SKM-1 (cell line): Measurements from ENCODE around the gene RTL9.
"Not testable (repeated sequence)": the region's sequence is repeated elsewhere in the genome, so short reads cannot be mapped to it uniquely, and the experiment has no call there.

Experiments used
- DNase-seq: peaks from one replicate; lab custom pipeline; 2025; ENCODE audit not compliant: unreplicated experiment; lab: John Stamatoyannopoulos, UW

RTL9 gene

DNA sequence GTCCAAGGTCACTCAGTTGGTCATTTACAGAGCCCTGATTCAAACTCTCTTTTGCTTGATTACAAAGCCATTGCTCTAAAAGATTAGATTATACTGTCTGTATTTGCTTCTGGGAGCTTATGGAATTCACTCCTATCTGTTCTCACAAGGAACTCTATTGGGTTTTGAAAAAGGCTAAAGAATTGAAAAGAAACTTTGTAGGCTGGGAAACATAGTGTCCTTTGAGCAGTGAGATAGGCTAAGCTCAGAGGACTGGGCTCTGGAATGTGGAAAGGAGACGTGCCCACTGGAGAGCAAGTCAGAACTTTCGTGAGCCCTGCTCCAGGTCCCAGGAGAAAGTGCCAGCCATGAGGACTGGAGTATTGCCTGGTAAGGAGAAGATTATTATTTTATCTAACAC is at the start of gene RTL9:
Gene RTL9, plus strand, starts transcription at position 301 of the 400 bp plus-strand sequence. CDS start 91,770 bp downstream, outside the sequence.
- DNase-seq, result no peak

DNA sequence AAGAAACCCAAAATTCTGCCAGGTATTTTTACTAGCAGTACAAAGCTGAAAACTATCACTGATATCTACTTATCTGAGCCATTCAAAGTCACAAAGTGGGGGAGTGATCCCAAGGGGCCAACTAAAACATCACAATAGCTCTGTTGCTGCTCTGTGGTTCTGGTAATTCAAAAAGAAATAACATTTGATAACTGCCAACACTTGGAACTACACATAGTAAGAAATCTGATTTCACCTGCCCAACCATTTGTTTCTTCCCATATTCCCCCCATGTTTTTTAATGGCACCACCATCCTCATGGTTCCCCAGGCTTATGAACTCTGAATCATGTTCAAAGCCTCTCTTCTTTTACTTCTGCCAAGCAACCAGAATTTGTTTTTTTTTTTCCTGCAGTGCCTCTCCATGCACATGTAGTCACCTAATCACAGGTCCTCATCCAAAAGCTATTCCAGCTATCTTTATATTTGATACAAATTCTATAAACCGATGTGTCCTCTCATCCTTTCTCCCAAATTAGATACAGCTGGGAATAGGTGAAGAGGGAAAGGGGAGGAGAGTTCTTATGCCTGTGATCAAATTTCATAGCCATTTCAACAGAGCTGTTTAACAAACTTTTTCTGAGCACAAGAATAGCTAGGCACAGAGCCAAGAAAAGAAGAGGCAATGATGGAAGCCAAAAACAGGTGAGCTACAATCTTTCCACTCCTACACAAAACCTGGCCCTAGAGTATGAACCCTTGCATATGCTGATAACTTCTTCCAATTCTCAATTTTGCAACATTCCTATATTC is 48.5 kb upstream of the RTL9 start:
- DNase-seq, result no peak

DNA sequence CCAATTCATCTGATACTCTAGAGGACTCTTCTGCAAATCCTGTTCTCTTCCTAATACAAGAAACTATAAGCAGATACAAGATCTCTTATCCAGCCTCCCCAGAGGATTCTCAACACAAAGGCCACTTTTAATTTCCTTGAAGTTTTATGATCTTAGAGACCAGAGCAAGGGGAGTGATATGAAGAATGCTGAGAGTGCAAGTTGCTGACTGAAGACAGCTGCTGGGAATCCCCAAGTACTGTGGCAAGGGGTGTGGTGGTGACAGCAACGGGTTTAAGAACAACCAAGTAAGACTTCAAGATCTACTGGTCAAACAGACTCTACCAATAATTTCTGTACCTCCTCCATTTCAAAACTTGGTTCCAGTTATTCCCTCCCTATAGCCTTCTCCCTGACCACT is 47.8 kb upstream of the RTL9 start:
- no peak for DNase-seq

DNA sequence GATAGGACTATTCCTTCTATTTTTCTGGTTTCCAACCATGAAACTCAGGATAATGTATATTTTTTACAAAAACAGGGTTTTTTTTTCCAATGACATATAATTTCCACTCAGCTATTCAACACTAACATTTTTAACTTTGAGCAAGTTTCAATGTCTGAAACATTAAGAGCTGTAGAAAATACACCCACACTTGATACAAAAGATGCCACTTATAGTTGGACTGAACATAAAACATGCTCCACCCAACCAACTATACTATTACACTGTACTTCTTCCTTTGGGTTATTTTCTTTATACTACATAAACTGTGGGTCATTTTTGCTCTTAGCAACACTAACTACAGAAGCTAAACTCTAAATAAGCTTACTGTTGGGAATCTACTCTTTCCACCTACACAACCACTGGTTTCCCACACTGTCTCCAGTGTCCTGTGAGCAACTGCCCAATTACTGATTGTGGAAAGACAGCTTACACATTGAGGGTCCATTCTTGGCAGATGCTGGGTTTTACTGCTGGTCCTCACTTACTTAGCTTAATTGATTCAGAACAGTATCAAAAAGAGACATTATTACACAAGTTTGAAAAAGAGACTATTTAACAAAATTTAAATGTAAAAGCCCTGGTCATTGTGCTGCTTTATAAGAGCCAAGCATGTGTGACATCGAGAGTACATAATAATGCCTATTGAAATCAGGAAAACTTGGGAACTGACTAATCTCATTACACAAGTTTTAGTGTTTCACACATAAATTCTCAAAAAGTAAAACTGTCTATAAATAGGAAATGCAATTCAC is 47.0 kb upstream of the RTL9 start:
- no peak for DNase-seq

DNA sequence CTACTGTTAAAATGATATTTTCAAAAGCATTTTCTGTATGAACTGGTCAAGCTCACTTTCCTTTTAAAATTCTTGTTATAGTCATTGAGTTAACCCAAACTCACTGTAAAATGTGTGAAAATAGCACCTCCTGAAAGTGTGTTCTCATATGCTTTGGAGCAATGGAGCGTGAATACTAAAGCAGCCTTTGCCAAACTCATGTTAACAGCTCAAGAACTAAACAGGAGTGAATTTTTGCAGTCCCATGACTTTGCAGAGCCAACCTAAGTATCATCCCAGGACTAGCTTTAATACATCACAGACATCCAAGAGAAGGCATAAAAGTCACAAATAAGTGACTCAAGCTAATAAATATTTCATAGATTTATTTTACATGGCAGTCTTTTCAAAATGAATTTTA is 43.1 kb upstream of the RTL9 start:
- no peak for DNase-seq

DNA sequence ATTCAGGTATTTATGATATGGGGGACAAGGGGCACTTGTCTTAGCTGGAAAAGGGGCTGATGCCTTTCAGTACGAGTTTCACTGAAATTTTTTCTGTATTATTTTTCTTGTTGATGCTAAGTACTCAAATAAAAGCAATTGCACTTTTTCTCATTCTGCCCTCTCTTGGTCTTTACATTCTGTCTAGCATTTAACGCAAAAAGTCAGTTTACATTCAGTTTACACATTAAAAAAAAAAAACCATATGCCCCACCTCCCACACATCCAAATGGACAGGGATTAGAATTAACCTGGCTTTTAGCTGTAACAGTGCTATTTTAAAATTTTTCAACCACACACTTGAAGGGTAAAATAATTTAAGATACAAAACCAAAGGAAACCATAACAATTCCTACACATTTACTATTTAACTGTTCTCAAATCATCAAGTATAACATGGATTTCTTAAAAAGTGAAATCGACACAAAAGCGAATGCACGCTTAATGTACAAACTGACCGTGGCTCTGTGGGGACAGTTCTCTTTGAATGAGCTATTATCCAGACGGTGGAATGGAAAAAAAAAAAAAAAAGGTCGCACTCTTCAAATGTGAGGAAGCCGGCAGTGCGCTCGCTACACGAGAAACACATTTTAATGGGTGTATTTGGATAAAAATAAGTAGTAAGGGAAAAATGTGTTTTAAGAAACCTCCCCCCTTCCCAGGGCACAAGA is 42.1 kb upstream of the RTL9 start:
- DNase-seq, result no peak

DNA sequence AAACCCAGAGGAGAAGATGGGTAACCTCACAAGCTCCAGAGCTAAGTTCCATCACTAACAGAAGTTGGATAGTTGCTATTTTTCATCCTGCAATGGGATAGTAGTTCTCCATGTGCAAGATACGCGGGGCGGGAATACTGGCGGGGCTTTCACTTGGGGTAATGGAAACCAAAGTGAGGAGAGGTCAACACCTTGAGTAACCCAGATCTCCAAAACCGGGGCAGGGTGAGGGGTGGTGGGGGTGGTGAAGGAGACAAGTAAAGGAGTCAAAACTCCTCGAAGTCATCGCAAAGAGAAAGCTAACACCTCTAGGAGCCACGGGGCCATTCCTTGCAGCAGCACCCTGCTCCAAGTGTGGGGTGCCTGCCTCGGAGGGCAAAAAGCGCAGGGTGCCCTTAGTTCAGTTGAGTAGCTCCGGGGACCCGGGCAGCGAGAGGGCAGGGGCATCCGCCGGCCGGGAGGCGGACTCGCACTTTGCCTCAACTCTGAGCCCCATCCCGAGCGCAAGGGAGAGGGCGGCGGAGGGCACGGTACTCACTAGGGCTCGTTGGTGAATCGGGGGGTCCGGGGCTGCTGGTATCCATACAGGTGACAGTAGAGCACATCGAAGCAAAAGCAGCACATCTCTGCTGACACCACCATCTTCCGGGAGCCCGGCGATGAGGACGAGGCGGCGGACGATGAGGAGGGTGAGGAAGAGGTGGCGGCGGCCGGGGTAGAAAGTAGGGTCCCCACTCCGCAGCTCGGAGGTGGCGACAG is 41.4 kb upstream of the RTL9 start:
- no peak for DNase-seq

DNA sequence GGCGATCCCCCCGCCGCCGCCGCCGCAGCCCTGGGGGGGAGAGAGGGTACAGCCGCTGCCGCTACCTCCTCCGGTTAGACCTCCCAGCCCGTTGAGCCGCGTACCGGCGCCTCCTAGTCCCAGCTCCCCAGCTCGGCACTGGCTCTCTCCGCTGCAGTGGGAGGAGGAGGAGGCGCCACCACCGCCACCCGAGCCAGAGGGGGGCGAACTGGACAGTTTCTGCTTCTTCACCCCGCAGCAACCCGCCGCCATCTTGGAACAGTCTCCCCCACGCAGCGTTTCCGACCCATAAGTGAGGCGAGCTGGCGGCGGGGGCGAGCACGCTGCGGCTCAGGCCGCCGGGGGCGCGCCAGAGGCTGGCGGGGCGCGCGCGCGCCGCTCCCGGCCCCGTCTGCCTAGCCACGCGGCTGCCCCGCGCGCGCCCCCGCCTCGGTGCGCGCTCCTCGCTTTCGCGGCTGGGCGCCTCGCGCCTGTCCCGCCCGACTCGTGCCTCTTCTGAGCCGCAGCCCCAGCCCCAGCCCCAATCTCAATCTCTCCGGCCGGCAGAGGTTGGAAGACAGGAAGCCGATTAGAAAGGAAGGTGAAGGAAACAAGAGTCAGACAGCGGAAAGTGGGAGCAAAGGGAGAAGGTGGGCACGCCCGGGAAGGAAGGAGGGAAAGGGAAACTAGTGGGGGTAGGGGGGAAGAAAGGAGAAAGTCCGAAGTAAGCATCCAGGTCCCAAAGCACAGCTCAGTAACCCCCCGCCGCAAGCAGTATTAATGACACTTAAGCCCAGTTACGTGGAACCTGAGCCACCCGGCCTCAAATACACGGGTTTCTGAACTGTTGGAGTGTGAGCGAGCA is 40.6 kb upstream of the RTL9 start, which contains the start of gene AMMECR1:
Gene AMMECR1, minus strand, starts transcription at position 266 of the 844 bp plus-strand sequence. Its CDS starts 14 bp downstream, at position 252.
- DNase-seq, result peak; percentile 39

DNA sequence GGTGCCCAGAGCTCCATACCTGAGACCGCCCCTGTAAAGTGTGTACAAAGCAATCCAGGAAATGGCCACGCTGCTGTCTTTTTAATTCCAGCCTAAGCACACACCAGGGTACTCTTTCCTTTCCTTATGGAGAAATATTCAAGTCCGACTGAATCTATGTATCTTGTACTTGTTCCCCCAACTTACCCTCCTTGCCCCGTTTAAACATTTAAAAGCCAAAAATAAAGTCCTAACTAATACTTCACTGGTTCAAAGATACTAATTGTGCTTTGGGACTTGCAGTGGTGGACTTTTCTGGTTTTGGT is 40.0 kb upstream of the RTL9 start:
- no peak for DNase-seq

DNA sequence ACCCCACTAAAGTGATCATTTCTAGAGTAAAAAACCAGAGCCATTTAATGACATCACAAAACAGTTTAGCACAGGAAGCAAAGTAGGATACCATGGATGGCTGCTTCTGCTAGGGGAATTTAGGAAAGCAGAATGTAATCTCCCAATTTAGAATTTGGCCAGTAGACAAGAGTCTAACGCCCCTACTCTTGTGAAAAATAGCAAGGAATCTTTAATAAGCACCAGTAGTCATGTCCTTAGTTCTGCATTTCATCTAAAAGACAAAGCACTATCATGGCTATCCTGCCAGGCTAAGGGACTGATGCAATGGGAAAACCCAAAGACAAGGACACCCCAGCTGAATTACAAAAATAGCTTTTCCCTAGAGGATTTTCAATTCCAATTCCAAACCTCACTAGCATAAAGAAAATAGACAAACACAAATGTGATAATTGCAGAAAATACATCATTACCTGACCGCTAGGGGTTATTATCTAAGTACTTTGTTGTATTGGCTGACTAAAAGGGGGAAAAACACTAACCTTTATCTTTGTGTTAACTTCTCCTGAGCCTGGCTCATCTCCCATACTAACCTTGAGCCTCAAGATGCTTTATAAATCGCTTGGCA is 38.2 kb upstream of the RTL9 start:
- no peak for DNase-seq

DNA sequence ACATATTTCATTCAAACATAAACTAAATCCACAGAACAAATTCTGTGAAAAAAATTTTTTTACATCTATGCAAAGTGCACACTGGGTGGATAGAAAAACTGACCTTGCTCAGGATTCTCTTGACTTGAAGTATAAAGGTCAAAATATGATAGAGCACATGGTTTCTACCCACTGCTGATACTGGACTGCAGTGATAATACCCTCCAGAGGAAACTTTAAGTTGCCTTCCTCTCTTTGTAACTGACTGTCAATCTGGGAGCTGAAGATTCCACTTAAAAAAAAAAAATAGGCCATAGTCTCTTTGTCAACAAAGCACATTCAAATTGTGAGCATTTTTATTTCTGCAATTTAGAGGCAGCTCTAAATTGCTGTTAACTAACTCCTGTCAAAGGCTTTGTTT is 37.6 kb upstream of the RTL9 start:
- no peak for DNase-seq

DNA sequence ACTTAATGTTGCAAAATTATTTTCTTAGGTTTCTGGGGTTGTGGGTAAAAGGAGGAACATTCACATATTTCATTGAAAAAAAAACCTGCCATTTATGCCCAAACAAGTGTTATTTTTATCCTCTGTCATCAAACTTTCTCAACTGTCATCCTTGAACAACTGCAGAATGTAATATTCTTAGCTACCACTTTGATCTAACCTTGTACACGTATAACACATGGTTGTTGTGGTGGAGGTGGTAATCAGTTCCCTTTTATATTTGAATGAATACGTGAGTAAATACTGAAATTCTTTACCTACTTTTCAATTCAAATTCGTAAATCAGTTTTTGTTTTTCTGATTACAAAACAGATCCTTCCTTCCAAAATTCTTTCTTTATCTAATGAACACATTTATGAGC is 37.0 kb upstream of the RTL9 start:
- no peak for DNase-seq

DNA sequence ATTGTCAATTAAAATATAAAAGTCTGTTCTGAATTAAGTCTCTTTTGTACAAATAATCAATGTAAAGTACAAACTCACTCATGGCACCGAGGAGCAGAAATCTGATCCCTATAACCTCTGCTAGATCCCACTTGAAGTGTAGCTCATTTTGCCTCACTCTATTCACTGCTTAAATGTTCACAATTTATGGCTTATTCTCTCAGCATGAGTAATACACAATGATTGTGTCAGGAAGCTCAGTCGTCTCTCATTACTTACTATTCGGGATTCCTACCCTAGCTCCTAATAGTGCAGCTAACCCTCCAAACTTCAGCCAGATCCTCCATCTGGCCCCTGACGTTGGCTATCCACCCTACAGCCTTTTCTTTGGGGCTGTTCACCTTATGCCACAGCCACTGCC is 36.0 kb upstream of the RTL9 start:
- no peak for DNase-seq

DNA sequence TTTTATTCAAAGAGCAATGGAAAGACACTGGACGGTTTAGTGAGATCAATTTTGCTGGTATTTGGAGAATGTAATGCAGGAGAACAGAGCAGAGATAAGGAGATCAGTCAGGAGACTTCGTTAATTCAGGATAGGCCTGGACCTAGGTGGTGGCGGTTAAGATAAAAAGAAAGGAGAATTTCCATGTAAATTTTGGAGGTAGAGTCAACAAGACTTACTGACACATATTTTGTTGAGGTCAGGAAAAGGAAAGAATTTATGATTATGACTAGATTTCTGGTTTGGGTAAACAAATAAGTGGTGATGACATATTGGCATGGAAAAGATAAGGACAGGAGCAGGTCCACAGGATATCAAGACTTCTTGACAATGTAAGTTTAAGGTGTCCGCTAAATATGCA is 31.9 kb upstream of the RTL9 start:
- DNase-seq, result no peak

DNA sequence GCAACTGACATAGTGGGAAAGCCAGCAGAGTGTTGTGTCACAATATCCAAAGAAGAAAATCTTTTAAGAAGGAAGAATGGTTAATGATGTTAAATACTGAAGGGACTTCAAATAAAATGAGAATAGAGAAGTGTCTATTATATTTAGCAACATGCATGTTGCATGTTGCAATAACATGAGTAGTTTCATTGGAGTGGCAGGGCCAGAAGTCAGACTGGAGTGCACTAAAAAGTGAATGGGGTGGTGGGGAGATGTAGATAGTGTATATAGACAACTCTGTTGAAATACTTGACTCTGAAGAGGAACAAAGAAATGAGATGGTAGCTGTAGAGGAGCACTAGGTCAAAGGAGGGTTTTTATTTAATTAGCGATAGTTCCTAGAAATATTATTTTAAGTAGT is 31.3 kb upstream of the RTL9 start:
- peak; percentile 66 for DNase-seq

DNA sequence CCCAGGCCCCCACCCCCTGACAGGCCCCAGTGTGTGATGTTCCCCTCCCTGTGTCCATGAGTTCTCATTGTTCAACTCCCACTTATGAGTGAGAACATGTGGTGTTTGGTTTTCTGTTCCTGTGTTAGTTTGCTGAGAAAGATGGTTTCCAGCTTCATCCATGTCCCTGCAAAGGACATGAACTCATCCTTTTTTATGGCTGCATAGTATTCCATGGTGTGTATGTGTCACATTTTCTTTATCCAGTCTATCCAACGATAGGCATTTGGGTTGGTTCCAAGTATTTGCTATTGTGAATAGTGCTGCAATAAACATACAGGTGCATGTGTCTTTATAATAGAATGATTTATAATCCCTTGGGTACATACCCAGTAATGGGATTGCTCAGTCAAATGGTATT is 30.0 kb upstream of the RTL9 start:
- not testable (repeated sequence) for DNase-seq

DNA sequence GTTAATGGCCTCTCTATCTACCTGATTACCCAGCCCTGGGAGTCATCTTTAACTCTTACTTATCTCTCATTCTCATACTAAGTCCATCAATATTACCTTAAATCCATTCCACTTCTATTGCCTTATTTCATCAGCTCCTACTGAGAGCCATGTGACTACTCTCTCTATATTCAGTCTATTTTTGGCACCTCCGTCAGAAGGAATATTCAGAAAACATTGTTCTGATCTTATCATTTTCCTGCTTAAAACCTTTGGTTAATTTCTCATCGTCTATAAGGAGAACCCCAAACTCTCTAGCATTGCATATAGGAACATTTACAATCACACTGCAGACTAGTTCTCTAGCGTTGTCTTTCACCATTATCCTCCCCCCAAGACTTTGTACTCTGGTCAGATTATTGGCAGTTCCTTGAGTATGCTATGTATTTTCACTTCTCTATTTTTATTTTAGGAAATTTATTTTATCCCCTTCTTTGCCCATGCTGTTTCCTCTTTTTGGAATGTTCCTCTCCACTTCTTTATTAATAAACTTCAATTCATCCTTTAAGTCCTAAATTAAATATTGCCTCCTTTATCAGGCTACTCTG is 27.1 kb upstream of the RTL9 start:
- DNase-seq, result no peak

DNA sequence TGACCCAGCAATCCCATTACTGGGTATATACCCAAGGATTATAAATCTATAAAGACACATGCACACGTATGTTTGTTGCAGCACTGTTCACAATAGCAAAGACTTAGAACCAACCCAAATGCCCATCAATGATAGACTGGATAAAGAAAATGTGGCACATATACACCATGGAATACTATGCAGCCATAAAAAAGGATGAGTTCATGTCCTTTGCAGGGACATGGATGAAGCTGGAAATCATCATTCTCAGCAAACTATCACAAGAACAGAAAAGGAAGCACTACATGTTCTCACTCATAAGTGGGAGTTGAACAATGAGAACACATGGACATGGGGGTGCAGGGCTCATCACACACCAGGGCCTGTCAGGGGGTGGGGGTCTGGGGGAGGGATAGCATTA is 25.2 kb upstream of the RTL9 start:
- not testable (repeated sequence) for DNase-seq

DNA sequence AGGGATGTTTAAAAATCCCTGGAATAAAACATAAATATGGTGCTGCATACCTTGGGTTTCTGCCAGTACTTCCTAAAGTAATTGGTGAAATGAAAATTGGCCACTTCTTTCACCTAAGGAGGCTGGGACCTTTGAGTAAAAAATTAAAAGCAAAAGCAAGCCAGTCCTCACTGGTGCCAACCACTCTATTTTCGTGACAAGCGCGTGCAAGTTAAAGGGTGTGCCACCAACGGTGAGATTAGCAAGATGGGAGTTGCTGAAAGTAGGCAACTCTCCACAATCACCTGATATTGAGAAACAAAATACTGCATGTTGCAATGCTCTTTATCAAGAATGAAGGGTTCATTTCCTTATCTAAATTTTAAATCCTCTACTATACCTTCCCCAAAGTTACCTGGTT is 19.7 kb upstream of the RTL9 start:
- no peak for DNase-seq
